HG02938 (cell line): ENCODE data around the gene GLDC.
"Not testable (repeated sequence)": the region's sequence is repeated elsewhere in the genome, so short reads cannot be mapped to it uniquely, and the experiment has no call there.

Experiments used
- ATAC-seq: cut with Tn5 transposase; IDR thresholded peaks from one replicate; pipeline ENCODE4 v1.9.1; 2021; ENCODE audit warnings: mild to moderate bottlenecking, moderate library complexity; ENCODE audit not compliant: unreplicated experiment

The GLDC gene

DNA sequence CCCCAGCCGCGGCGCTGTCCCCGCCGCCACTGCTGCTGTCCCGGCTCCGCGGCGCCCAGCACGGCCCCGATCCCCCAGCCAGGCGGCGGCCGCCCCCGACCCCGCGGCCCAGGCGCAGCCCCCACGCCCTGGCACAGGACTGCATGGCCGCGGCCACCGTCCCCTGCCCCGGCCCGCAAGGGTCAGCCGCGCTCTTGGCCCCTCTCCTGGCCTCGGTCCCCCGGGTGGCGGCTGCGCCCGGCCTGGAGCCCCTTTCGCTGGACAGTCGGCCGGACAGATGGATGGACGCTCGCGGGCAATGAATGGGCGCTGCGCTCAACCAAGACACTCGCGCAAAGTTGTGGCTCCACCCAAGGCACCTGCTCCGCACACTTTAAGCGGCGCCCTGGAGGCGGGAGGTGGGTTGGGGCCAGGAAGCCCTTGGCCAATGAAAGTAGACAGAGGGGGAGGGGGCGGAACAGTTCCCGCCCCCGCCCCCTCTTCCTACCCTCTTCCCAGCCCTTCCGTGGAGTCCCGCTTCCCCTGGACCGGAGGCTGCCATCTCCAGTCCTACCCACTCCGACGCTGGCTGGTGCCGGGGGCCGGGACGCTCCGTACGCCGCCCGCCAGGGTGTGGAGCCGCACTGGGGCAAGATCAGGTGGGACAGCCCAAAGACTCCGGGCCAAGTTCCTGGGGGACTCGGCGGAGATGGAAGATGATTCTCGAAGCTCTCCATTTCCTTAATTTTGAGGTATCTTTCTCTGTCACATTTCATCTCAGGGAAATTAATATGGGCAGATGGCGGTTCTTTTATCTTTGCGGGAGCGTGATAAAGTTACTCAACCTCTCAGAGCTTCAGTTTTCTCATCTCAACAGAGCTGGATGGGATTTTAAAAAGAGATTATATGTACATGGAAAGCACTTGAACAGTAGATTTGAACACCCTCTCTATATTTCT lies at the start of gene GLDC:
Gene GLDC, minus strand, starts transcription at position 375 of the 938 bp plus-strand sequence. Its CDS starts 230 bp downstream, at position 145.
- ATAC-seq: peak; percentile 73

DNA sequence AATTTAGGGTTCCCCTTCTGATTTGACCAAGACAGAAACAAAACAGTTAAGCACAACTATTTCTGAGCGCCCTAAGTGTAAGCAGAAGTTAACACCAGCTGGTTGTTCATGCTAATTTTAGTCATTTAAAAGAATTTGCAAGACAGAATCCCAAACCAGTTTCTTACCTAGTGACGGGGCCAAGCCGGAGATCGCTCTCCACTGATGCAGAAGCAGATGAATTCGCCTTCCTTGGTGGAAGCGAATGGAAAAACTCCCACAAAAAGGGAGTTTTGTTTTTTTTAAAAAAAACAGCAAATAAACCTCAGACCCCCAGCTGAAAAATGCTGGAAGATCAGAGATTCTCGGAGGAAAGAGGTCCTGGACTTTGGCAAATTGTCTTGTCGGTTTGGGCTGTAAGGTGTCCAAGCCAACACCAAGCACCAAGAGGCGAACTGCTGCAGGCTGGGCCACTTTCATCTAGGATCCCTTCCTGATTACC lies 47.4 kb upstream of the GLDC start:
- no peak for ATAC-seq

DNA sequence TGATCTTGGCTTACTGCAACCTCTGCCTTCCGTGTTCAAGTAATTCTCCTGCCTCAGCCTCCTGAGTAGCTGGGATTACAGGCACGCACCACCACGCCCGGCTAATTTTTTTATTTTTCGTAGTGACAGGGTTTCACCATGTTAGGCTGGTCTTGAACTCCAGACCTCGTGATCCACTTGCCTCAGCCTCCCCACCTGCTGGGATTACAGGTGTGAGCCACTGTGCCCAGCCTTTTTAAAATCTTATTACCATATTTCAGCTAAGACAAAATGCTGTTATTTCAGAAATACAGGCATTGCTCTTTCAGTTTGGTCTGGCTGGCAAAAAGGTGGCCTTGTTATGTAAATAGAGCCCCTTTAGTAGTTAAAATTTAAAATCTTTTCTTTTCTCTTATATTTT lies 46.9 kb upstream of the GLDC start:
- no peak for ATAC-seq

DNA sequence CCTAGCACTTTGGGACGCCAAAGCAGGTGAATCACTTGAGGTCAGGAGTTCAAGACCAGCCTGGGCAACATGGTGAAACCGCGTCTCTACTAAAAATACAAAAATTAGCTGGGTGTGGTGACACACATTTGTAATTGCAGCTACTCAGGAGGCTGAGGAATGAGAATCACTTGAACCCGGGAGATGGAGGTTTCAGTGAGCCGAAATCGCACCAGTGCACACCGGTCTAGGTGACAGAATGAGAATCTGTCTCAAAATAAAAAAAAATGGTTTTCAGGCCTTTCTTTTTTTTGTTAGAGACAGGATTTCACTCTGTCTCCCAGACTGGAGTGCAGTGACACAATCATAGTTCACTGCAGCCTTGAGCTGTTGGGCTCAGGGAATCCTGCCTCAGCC lies 45.1 kb upstream of the GLDC start:
- not testable (repeated sequence) for ATAC-seq

DNA sequence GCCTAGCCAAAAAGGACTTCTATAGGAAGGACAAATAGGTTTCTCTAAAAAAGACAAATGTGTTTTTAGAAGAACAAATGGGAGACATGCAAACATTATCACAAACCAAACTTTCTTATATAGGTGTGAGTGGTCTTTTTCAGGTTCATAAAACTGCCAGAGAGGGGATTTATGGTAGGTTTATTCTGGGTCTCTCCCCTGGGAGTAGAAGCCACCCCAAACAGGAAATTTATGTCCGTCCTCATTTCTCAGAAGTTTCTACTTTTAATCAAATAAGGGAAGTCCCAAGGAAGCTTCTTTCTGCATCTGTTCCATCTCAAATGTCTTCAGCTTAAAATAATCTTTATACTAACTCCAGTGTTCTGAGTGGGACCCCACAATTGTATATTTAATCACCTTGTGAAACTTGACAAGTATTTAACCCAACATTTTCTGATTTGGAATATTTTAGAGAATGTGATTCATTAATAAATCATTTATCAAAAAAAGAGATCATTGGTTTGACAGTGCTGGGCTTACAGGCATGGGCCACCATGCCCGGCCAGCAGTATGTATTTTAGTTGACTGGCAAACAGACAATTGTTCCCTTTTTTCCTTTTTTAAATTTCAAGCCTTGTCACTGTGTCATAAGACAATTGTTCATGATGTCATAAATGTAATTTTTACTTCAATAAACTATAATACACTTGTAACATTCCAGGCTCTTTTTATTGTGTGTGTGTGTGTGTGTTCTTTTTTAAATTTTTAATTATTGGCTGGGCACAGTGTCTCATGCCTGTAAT lies 44.6 kb upstream of the GLDC start:
- no peak for ATAC-seq

DNA sequence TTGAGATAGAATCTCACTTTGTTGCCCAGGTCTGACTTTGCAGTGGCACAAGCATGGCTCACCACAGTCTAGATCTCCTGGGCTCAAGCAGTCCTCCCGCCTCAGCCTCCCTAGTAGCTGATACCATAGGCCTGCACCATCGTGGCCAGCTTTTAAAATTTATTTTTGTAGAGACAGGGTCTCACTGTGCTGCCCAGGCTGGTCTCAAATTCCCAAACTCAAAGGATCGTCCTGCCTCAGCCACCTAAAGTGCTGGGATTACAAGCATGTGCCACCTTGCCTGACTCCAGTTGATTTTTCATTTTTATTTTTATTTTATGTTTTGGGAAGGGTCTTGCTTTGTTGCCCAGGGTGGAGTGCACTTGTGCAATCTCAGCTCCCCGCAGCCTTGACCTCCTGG lies 41.7 kb upstream of the GLDC start:
- no peak for ATAC-seq

DNA sequence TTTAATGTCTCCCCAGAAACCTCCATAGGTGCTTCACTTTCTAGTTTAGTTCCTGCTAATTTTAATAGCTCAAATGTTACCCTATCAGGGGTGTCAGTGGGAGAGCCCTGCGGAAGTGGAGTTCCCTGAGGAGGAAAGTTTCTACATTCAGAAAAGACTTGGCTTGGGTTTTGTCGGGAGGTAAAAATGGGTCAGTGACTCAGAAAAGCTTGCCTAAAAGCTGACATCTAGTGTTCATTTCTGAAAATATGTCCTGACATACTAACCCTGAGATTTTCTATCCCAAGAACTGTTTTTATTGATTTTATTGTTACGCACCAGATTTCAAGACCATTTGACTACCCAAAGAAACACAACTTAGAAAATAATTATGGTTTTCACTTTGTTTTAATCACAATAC lies 40.9 kb upstream of the GLDC start:
- ATAC-seq: no peak

DNA sequence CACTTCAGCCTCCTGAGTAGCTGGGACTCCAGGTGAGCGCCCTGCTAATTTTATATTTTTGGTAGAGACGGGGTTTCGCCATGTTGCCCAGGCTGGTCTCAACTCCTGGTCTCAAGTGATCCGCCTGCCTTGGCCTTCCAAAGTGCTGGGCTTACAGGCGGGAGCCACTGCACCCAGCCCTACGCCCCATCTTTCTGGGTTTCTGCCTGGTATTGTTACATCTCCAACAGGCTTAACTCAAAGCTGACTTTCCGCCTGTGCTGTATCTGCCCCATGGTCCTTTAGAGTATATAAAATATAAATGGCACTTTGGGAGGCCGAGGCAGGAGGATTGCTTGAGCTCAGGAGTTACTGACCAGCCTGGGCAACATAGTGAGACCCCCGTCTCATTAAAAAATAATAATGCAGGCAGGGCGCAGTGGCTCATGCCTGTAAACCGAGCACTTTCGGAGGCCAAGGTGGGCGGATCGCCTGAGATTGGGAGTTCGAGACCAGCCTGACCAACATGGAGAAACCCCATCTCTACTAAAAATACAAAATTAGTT lies 36.5 kb upstream of the GLDC start:
- peak; percentile 0 for ATAC-seq

DNA sequence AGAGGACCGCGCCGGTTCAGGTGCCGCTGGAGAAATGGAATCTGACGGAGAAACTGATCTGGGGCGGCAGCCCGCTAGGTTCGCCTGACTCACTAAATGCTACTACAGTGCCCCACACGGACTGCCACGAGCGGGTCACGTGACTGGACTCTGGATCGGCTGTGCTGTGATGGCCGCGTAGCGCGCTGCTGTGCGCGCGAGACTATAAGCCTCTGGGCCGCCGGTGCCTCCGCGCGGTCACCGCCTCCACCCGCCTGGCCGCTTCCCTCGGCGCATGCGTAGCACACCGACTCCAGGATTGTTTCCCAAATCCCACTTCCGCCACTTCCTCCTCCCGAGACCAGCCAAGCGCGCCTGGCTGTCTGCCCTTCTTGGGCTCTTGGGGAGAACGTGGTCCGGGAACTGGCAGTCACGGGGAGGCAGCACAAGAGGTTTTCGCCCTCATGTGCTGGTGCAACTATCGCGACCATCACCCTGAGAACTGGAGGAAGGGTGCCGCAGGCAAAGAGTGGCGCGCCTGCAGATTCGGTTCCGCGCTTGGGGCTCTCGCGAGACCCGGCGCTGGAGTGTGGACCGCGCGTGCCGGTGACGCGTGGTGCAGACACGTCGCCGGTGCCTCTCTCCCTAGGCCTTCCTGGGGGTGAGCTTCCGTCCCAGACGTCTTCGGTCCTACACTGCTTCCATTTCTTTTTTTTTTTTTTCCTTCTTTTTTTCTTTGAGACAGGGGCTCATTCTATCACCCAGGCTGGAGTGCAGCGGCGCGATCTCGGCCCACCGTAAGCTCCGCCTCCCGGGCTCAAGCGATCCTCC lies 35.8 kb upstream of the GLDC start:
- ATAC-seq: peak; percentile 57

DNA sequence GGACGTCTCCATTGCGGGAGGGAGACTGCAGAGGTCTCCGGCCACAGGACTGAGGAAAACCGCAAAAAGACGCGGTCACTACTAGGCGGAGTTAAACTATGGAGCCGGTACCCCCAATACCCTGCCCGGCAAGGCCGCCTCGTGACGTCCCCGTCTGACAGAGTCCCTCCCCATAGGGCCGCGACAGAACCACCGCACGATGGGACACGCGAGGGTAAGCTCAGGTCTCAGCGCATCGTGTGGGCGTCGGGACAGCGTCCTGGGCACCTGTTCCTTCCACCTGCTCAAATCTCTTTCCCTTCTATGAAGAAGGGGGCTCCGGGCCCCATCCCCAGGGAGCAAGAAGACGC lies 35.2 kb upstream of the GLDC start:
- ATAC-seq: peak; percentile 15

DNA sequence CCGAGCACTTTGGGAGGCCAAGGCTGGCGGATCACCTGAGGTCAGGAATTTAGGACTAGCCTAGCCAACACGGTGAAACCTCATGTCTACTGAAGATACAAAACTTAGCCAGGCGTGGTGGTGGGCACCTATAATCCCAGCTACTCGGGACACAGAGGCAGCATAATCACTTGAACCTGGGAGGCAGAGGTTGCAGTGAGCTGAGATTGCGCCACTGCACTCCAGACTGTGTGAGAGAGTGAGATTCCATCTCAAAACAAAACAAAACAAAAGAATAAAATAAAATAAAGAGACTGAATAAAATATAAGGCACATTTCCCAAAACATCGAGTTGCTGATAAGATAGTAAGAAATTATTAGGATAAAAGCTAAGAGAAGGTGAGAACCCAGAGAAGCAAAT lies 32.3 kb upstream of the GLDC start:
- no peak for ATAC-seq

DNA sequence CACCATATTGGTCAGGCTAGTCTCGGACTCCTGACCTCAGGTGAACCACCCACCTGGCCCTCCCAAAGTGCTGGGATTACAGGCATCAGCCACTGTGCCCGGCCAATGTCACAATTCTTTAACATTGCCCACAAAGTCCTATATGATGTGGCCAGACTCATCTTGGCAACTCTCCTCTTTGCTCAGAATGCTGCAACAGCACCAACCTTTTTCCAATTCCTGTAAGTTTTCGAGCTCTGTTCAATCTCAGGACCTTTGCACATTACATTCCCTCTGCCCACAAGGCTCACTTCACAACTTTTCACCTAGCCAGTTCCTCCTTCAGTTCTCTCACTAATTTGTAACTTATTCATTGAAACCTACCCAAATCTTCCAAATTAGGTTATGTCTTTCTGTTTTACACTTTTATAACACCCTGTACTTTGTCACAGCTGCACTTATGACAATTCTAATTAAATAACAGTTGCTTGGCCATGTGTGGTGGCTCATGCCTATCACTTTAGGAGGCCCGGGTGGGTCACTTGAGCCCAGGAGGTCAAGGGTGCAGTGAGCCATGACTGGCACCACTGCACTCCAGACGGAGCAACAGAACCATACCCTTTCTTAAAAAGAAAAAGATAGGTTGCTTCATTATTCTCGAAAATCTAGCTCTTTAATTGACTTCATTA lies 30.9 kb upstream of the GLDC start:
- ATAC-seq: no peak

DNA sequence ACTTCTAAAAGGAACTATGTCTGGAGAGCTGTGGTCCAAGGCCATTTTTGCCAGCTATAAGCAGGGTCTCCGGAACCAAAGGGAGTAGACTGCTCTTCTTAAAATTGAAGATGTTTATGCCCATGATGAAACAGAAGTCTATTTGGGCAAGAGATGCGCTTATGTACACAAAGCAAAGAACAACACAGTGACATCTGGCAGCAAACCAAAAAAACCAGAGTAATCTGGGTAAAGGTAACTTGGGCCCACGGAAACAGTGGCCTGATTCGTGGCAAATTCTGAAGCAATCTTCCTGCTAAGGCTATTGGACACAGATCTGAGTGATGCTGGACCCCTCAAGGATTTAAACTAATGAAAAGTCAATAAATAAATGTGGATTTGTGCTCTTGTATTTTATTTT lies 29.7 kb upstream of the GLDC start:
- ATAC-seq: no peak

DNA sequence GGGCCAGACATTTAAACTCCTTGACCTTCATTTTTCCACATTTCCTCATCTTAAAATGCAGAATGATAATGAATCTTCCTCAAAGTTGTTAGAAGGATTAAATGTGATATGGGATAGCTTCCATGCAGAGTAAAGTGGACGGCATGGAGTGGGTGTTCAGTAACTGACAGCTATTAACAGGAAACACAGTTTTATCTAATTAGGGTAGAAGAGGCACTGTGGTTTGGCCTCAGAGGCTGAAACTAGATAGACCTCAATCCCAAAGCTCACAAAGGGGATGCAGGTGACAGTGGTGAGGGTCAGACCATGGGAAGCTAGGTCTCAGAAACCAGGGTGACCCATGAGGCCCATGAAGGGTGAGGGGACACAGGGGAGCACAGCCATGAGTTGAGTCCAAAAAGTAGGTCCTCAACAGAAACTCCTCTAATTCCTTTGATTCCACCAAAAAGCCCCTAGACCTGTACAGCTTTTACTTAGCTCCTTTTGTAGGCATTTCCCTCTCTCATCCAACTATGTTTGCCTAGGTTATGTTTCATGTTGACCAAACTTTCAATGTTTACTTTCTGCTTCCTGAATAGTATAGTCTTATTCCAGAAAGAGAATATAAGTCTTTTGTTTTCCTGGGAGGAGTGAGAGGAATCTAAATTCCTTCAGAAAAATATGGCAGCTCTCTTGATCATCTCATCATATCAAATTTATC lies 27.9 kb upstream of the GLDC start:
- no peak for ATAC-seq

DNA sequence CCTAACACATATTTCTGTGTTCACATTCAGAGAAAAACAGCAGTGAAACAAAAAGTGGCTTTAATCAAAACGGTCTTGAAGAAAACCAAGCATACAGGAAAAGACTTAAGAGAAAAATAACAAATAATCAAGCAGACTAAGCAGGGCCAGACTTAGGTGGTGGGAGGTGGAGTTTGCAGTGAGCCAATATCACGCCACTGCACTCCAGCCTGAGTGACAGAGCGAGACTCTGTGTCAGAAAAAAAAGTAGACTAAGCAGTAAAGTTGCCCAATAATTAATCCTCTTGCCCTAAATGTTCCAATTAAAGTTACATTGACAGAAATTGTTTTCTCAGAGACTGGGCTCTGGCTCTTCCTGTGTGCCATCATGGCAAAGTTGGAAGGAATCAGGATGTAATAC lies 26.6 kb upstream of the GLDC start:
- no peak for ATAC-seq

DNA sequence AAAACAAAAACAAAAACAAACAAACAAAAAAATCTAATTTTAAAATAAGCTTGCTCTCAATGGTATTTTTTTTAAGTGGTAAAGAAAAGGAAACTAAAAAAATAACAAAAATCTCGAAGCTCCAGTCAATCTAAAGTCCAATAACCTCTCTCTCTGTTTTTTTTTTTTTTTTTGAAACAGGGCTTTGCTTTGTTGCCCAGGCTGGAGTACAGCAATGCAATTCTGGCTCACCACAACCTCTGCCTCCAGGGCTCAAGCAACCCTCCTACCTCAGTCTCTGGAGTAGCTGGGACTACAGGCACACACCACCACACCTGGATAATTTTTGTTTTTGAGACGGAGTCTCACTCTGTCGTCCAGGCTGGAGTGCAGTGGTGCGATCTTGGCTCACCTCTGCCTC lies 25.9 kb upstream of the GLDC start:
- ATAC-seq: no peak

DNA sequence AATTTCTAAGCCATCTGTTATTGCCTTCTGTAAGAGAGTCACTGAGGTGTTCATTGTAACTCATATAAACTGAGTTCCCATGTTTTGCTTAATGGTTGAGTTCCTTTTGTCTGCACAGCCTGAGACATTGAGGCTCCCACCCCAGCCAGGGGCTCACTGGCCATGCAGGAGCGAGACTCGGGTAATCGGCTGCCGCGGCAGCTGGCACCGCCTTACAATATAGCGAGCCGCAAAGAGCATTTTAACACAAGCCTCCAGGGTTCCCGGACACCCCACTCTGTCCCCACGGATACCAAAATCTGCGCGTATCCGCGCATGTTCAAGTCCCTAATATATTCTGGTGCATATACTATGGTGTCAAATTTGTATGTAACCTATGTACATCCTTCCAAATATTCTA lies 24.4 kb upstream of the GLDC start:
- no peak for ATAC-seq

DNA sequence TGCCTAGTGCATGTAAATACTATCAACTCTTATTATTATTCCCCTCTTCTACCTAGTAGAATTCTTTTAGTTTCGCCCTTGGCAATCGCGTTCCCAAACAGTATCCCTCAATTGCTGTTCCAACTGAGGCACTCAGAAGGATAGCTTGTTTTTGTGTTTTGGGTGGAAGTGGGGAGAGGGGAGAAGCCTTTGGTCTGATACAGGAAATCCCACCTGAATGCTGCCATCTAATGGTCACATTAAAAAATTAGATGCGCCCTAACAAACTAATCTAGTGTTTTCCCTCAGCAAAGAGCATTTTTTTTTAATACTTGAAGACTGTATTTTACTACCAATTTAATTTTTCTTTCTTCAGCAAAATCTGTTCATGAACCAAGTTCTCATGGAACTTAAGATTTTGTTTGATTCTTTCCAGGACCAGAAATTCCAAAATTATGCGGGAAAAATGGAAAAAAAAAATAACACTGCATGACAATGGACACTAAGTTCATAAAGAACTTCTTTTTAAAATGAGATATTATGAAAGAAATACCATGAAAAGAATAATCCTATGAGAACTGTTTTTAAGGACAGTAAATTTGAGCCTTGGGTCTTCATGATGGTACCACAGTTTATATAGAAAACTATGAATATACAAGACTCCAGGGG lies 22.2 kb upstream of the GLDC start:
- no peak for ATAC-seq

DNA sequence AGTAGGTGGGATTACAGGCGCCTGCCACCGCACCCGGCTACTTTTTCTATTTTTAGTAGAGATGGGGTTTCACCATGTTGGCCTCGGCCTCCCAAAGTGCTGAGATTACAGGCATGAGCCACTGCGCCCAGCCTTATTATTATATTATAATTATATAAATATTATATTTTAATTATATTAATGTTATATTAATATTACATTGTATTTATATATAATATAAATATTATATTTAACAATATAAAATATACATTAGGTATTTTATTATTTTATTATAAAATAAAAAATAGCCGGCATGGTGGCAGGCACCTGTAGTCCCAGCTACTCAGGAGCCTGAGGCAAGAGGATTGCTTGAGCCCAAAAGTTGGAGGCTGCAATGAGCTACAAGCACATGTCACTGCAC lies 21.6 kb upstream of the GLDC start:
- ATAC-seq: no peak
